Mesodermal cell (in vitro differentiated cells): ENCODE measurements around the gene BAX.

Experiments used
- H3K27ac ChIP-seq: 2 replicates; pipeline ENCODE4 v1.7.0; 2013; ENCODE audit warnings: mild to moderate bottlenecking, low read depth, low read length, moderate library complexity; ENCODE audit not compliant: severe bottlenecking
- H3K36me3 ChIP-seq: 2 replicates; pipeline ENCODE4 v1.7.1; 2013; ENCODE audit warnings: mild to moderate bottlenecking, low read length, moderate library complexity; ENCODE audit not compliant: control insufficient read depth, insufficient read depth
- H3K4me1 ChIP-seq: one replicate; pipeline ENCODE4 v1.7.1; 2013; ENCODE audit warnings: mild to moderate bottlenecking, low read length; ENCODE audit not compliant: insufficient read depth, control insufficient read depth, poor library complexity, severe bottlenecking
- H3K4me3 ChIP-seq: 2 replicates; pipeline ENCODE4 v1.7.0; 2013; ENCODE audit warnings: low read length, control low read depth, mild to moderate bottlenecking; ENCODE audit not compliant: insufficient read depth, poor library complexity, severe bottlenecking; ENCODE audit errors: extremely low read depth
- H3K9me3 ChIP-seq: 2 replicates; pipeline ENCODE4 v1.7.1; 2013; ENCODE audit warnings: mild to moderate bottlenecking, low read length, moderate library complexity; ENCODE audit not compliant: control insufficient read depth
- WGBS, 2 experiments: methylation state at CpG; one replicate each; pipeline ENCODE4 v1.1.5; 2013; ENCODE audit warnings: missing lambda C conversion rate in 2 of 2; ENCODE audit not compliant: insufficient coverage in 2 of 2; 5-methylcytosine and 5-hydroxymethylcytosine counted together

Gene BAX

DNA sequence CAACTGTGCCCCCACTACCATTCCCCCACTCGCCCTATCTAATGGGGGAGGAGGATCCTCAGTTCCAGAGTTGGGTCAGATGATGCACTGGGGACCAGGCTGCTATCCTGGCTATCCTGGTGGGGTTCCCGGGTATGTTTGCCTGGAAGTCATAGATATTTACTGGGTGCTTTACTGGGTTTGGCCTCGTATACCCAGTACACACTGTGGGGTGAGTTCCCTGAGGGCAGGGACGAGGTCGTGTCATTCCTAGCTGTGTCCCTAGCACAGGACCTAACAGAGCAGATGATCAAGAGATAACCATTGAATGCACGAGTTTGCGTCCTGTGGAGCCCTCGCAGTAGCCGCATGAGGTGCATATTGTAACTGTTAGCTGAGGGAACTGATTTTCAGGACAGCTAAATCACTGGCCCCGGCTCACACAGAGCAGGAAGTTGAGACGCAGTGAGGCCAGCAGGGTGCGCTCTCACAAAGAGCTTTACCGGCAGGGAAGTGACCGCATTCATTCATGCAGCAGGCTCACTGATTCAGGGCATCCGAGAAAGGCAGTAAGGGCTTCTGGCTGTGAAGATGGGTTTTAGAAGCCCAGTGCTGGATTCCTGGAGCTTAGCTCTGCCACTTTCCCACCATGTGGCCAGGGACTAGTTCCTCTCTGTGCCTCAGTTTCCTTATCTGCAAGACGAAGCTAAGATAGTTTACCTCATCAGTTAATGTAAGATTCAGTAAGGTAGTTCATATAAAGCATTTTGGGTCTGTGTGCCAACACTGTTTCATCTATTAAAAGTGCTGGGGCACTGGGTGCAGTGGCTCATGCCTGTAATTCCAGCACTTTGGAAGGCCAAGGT, 45.0 kb downstream of the BAX start:
- peaks cover 3% of the 10 kb centered on the region for H3K4me1 ChIP-seq
- H3K4me3 ChIP-seq = no peak overlapping the region
- peaks cover 48% of the 10 kb centered on the region for H3K36me3 ChIP-seq
- no peak overlapping the region for H3K27ac ChIP-seq
- H3K9me3 ChIP-seq = no peaks in the 10 kb centered on the region
- WGBS, 2 experiments = 45 to 49% methylated on average over 13 of the region's 16 CpGs

DNA sequence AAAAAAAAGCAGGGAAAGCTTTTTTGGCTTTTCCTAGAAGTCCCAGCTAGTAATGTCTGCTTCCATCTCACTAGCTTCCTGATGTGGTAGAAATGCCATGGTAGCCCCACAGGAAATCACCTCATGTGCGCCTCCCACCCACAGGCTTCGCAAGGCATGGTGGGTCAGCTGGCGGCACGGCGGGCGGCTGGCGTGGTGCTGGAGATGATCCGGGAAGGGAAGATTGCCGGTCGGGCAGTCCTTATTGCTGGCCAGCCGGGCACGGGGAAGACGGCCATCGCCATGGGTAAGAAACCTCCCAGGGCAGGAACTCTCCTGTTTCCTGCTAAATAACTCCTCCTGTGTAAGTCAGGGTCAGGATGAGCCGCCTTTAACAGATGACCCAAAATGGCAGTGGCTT, 49.5 kb downstream of the BAX start:
- WGBS, 2 experiments = 96 to 98% methylated on average over 14 of the region's 15 CpGs
- no peaks in the 10 kb centered on the region for H3K9me3 ChIP-seq
- peaks cover 74% of the 10 kb centered on the region for H3K36me3 ChIP-seq
- no peak overlapping the region for H3K27ac ChIP-seq
- no peaks in the 10 kb centered on the region for H3K4me1 ChIP-seq
- no peak overlapping the region for H3K4me3 ChIP-seq

DNA sequence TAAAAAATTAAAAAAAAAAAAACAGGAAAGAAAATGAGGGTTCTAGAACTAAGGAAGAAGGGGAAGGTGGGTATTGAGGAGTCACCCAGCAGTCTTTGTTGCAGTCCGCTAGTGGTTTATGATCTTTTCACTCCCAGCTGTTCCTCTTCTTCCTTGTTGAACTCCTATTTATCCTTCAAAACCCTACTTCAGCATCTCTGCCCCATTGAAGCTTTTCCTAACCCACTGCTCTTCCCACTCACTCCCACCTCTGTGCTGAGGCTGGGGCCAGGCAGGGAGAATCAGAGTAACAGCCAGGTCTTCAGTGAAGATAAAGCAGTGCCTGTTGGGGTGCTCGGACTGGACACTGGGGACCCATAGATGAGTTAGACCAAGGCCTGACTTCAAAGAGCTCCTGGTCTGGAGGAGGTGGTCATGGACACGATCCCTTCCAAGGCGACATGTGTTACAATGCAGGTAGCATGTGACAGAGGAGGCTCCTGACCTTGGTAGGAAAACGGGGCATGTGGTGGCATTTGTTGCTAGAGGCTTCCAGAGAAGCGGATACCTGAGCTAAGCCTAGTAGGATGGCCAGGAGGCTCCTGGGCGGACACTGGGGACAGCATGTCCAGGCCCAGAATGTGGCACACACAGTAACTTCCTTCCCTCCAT, 50.4 kb downstream of the BAX start:
- no peak overlapping the region for H3K4me3 ChIP-seq
- H3K4me1 ChIP-seq = no peaks in the 10 kb centered on the region
- peaks cover 72% of the 10 kb centered on the region for H3K36me3 ChIP-seq
- no peaks in the 10 kb centered on the region for H3K9me3 ChIP-seq
- WGBS, 2 experiments = 96 to 100% methylated on average over 5 to 7 of the region's 7 CpGs
- no peak overlapping the region for H3K27ac ChIP-seq

DNA sequence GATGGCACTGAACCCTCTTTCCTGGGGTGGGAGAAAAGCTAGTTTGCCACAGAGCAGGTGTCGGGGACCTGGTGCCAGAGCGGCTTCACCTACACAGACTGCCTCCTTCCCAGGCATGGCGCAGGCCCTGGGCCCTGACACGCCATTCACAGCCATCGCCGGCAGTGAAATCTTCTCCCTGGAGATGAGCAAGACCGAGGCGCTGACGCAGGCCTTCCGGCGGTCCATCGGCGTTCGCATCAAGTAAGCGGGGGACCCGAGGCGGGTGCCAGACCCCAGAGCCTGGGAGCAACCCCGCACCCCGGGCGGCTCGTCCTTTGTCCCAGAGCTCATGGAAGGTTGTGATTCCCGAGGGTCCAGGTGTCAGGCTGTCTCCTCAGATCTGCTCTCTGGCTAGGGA, 52.2 kb downstream of the BAX start:
- no peak overlapping the region for H3K4me3 ChIP-seq
- H3K36me3 ChIP-seq = peaks cover 76% of the 10 kb centered on the region
- WGBS, 2 experiments = 96 to 98% methylated on average over 18 to 22 of the region's 22 CpGs
- H3K27ac ChIP-seq = no peak overlapping the region
- H3K9me3 ChIP-seq = no peaks in the 10 kb centered on the region
- no peaks in the 10 kb centered on the region for H3K4me1 ChIP-seq

DNA sequence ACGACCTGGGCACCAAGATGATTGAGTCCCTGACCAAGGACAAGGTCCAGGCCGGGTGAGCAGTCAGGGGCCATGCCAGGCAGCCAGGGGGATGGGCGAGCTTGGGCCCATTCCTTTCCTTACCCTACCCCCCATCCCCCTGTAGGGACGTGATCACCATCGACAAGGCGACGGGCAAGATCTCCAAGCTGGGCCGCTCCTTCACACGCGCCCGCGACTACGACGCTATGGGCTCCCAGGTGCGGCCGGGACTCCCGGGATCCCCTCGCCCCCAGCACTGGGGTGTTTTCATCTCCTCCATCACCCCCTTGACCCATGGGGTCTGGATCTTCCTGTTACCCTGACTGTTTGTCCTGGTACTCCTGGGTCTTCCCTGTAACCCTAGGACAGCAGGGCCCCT, 55.2 kb downstream of the BAX start:
- Histone ChIP-seq H3K4me3 (no peak overlapping the region), H3K36me3 (peaks cover 70% of the 10 kb centered on the region), H3K27ac (no peak overlapping the region), H3K4me1 (no peaks in the 10 kb centered on the region), H3K9me3 (no peaks in the 10 kb centered on the region)
- WGBS, 2 experiments = 97 to 100% methylated on average over 15 to 18 of the region's 18 CpGs

DNA sequence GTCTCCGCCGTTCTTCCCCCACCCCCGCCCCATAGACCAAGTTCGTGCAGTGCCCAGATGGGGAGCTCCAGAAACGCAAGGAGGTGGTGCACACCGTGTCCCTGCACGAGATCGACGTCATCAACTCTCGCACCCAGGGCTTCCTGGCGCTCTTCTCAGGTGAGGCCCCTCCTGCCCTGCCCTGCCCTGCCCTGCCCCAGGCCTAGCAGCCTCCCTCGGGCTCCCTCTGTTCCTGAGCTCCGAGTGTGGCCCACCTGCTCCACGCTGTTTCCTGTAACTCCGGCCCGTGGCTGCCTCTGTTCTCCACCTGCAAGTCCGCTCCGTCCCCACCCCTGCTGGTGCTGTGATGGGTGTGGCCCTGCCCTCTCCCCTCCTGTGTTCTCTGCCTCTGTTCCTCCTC, 55.8 kb downstream of the BAX start:
- Histone ChIP-seq H3K9me3 (no peaks in the 10 kb centered on the region), H3K4me3 (no peak overlapping the region), H3K36me3 (peaks cover 70% of the 10 kb centered on the region), H3K4me1 (no peaks in the 10 kb centered on the region), H3K27ac (no peak overlapping the region)
- WGBS, 2 experiments = 91 to 95% methylated on average over 17 to 18 of the region's 18 CpGs

DNA sequence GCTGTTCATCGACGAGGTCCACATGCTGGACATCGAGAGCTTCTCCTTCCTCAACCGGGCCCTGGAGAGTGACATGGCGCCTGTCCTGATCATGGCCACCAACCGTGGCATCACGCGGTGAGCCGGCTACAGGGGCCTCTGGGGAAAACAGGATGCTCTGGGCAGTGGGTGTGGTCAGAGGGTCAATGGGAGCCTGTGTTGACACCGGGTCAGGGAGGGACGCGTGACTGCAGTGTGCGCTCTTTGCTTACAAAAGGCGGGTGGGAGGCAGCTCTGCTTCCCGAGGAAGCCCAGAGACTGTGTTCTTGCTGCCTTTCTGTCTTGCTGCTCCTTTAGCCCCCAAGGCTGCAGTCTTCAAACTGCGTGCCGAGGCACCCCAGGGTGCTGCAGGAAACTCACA, 56.5 kb downstream of the BAX start:
- no peak overlapping the region for H3K4me3 ChIP-seq
- H3K9me3 ChIP-seq = no peaks in the 10 kb centered on the region
- no peak overlapping the region for H3K27ac ChIP-seq
- H3K4me1 ChIP-seq = no peaks in the 10 kb centered on the region
- peaks cover 69% of the 10 kb centered on the region for H3K36me3 ChIP-seq
- 87 to 89% methylated on average over 12 to 17 of the region's 17 CpGs for WGBS, 2 experiments
